Measurements from ENCODE around the gene NBAS.
A peak's percentile ranks its signal among the peaks of the same experiment; 100 is the strongest.

Gene NBAS

GRCh38 chr2:15205562-15205961, 355.6 kb downstream of the NBAS start:
- peak; percentile 32 for DNase-seq (ENCODE audit: low read depth)

- DNase-seq (ENCODE audit: low read depth), result no peak
Measured at GRCh38 chr2:15201009-15201408, 360.1 kb downstream of the NBAS start.

- no peak for DNase-seq (ENCODE audit: low read depth)
Measured at GRCh38 chr2:15200581-15200980, 360.6 kb downstream of the NBAS start.

GRCh38 chr2:15198051-15198450, 363.1 kb downstream of the NBAS start:
- no peak for DNase-seq (ENCODE audit: low read depth)

- DNase-seq (ENCODE audit: low read depth), result no peak
Measured at GRCh38 chr2:15195813-15196212, 365.3 kb downstream of the NBAS start.

- DNase-seq (ENCODE audit: low read depth), result no peak
Measured at GRCh38 chr2:15191789-15192188, 369.3 kb downstream of the NBAS start.

- DNase-seq (ENCODE audit: low read depth), result no peak
Measured at GRCh38 chr2:15189216-15189615, 371.9 kb downstream of the NBAS start.

- no peak for DNase-seq (ENCODE audit: low read depth)
Measured at GRCh38 chr2:15187702-15188101, 373.4 kb downstream of the NBAS start.

GRCh38 chr2:15186118-15186517, 375.0 kb downstream of the NBAS start:
- no peak for DNase-seq (ENCODE audit: low read depth)

GRCh38 chr2:15184491-15184890, 376.6 kb downstream of the NBAS start:
- no peak for DNase-seq (ENCODE audit: low read depth)

GRCh38 chr2:15182275-15182674, 378.9 kb downstream of the NBAS start:
- no peak for DNase-seq (ENCODE audit: low read depth)

GRCh38 chr2:15181092-15181745, 379.9 kb downstream of the NBAS start:
- DNase-seq (ENCODE audit: low read depth), result no peak

GRCh38 chr2:15180379-15180778, 380.8 kb downstream of the NBAS start:
- DNase-seq (ENCODE audit: low read depth), result no peak

- DNase-seq (ENCODE audit: low read depth), result no peak
Measured at GRCh38 chr2:15178946-15179345, 382.2 kb downstream of the NBAS start.

GRCh38 chr2:15177103-15177502, 384.0 kb downstream of the NBAS start:
- DNase-seq (ENCODE audit: low read depth), result no peak

GRCh38 chr2:15176604-15177003, 384.5 kb downstream of the NBAS start:
- DNase-seq (ENCODE audit: low read depth), result no peak

GRCh38 chr2:15174567-15174966, 386.6 kb downstream of the NBAS start:
- DNase-seq (ENCODE audit: low read depth), result no peak

GRCh38 chr2:15173501-15173900, 387.6 kb downstream of the NBAS start:
- DNase-seq (ENCODE audit: low read depth), result no peak

- no peak for DNase-seq (ENCODE audit: low read depth)
Measured at GRCh38 chr2:15172825-15173224, 388.3 kb downstream of the NBAS start.

GRCh38 chr2:15170070-15170775, 390.9 kb downstream of the NBAS start:
- DNase-seq (ENCODE audit: low read depth), result no peak

GRCh38 chr2:15169326-15170069, 391.6 kb downstream of the NBAS start:
- no peak for DNase-seq (ENCODE audit: low read depth)

GRCh38 chr2:15168116-15168515, 393.0 kb downstream of the NBAS start:
- no peak for DNase-seq (ENCODE audit: low read depth)

- DNase-seq (ENCODE audit: low read depth), result no peak
Measured at GRCh38 chr2:15166878-15167277, 394.3 kb downstream of the NBAS start.
